GM19035 (cell line): Measurements from ENCODE around the gene SNRNP27.
A peak's percentile ranks its signal among the peaks of the same experiment; 100 is the strongest.

ENCODE experiments used
- ATAC-seq: cut with Tn5 transposase; IDR thresholded peaks from one replicate; pipeline ENCODE4 v1.9.1; 2021; ENCODE audit not compliant: unreplicated experiment

SNRNP27 gene

GRCh38 chr2:69914950-69915945 lies 21.5 kb downstream of the SNRNP27 start, which contains the start of gene MXD1:
Gene MXD1 (plus strand): TSS chr2:69915109. CDS start chr2:69915331, 222 bp downstream.
- ATAC-seq, result peak; percentile 1

- ATAC-seq, result no peak
These were observed 22.4 kb downstream of the SNRNP27 start for GRCh38 chr2:69916106-69916505.

GRCh38 chr2:69917852-69918251 lies 24.1 kb downstream of the SNRNP27 start:
- no peak for ATAC-seq

- ATAC-seq, result no peak
These were observed 24.6 kb downstream of the SNRNP27 start for GRCh38 chr2:69918401-69918800.

- ATAC-seq, result no peak
These were observed 29.4 kb downstream of the SNRNP27 start for GRCh38 chr2:69923116-69923515.

- ATAC-seq, result no peak
These were observed 33.2 kb downstream of the SNRNP27 start for GRCh38 chr2:69926849-69927515.

- no peak for ATAC-seq
These were observed 38.3 kb downstream of the SNRNP27 start for GRCh38 chr2:69931832-69932595.

- no peak for ATAC-seq
These were observed 38.8 kb downstream of the SNRNP27 start for GRCh38 chr2:69932596-69932922.

- ATAC-seq, result no peak
These were observed 39.6 kb downstream of the SNRNP27 start for GRCh38 chr2:69933254-69933828.

- ATAC-seq, result no peak
These were observed 40.3 kb downstream of the SNRNP27 start for GRCh38 chr2:69933839-69934613.

- no peak for ATAC-seq
These were observed 40.8 kb downstream of the SNRNP27 start for GRCh38 chr2:69934614-69934908.

- ATAC-seq, result no peak
These were observed 41.3 kb downstream of the SNRNP27 start for GRCh38 chr2:69935011-69935410.

- no peak for ATAC-seq
These were observed 43.1 kb downstream of the SNRNP27 start for GRCh38 chr2:69936906-69937305.

- ATAC-seq, result no peak
These were observed 44.2 kb downstream of the SNRNP27 start for GRCh38 chr2:69937968-69938367.

- no peak for ATAC-seq
These were observed 46.0 kb downstream of the SNRNP27 start for GRCh38 chr2:69939722-69940121.

GRCh38 chr2:69940691-69941090 lies 46.9 kb downstream of the SNRNP27 start:
- no peak for ATAC-seq

- no peak for ATAC-seq
These were observed 49.5 kb downstream of the SNRNP27 start for GRCh38 chr2:69943000-69943842.

GRCh38 chr2:69943843-69944525 lies 50.2 kb downstream of the SNRNP27 start:
- no peak for ATAC-seq

GRCh38 chr2:69944756-69945155 lies 51.0 kb downstream of the SNRNP27 start:
- no peak for ATAC-seq
